ENCODE results near the gene TMEM196.

DNA sequence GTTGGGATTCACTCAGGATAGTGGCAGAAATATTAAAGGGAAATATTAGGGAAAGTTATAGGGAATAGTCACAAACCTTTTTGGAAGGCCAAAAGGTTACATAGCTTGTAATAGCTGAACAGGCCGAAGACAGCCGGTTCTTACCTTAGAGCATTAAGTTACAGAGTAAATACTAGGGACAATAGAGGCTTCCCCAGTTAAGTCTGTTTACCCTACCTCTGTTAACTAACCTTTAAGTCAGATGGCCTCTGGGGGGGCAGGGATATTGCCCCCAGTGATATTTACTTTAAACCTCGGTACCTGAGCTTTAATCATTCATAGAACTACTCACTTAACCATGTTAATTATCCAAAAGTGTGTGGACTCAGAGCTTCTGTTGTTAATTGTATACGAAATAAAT lies 71.9 kb downstream of the TMEM196 start:
- TF ChIP-seq, protein P1, sequence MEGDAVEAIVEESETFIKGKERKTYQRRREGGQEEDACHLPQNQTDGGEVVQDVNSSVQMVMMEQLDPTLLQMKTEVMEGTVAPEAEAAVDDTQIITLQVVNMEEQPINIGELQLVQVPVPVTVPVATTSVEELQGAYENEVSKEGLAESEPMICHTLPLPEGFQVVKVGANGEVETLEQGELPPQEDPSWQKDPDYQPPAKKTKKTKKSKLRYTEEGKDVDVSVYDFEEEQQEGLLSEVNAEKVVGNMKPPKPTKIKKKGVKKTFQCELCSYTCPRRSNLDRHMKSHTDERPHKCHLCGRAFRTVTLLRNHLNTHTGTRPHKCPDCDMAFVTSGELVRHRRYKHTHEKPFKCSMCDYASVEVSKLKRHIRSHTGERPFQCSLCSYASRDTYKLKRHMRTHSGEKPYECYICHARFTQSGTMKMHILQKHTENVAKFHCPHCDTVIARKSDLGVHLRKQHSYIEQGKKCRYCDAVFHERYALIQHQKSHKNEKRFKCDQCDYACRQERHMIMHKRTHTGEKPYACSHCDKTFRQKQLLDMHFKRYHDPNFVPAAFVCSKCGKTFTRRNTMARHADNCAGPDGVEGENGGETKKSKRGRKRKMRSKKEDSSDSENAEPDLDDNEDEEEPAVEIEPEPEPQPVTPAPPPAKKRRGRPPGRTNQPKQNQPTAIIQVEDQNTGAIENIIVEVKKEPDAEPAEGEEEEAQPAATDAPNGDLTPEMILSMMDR (IDR thresholded peaks at IDR 0.05; ENCODE audit: borderline replicate concordance, extremely low read depth, low read length, poor library complexity, severe bottlenecking), result no peak
- no peak for TF ChIP-seq EZH2 (IDR thresholded peaks at IDR 0.05; ENCODE audit: borderline replicate concordance, low read depth, low read length, severe bottlenecking)

Data from DND-41 (cell line).